Measurements from ENCODE around the gene SLC25A24. TPM values are rescaled to one million over a fixed set of nuclear protein-coding genes. Genes with fewer than 3 reads are reported as not detected.
A peak's percentile ranks its signal among the peaks of the same experiment; 100 is the strongest.
"Not testable (repeated sequence)": the region's sequence is repeated elsewhere in the genome, so short reads cannot be mapped to it uniquely, and the experiment has no call there.

The SLC25A24 gene
- total RNA-seq, result 30.2 TPM
- polyA plus RNA-seq (ENCODE audit: insufficient read depth, low read depth, low replicate concordance), result 8.9 TPM
- long read RNA-seq, donor 1, full-length matches to known transcripts, result 5 of 5 reads
- long read RNA-seq, donor 1, partial matches to known transcripts, result 0 of 5 reads
- long read RNA-seq, donor 1, other reads (novel, unspliced or antisense), result 0 of 5 reads
- long read RNA-seq, donor 2, full-length matches to known transcripts, result 17 of 22 reads
- long read RNA-seq, donor 2, partial matches to known transcripts, result 5 of 22 reads
- long read RNA-seq, donor 2, other reads (novel, unspliced or antisense), result 0 of 22 reads
- long read RNA-seq, donor 3, full-length matches to known transcripts, result 15 of 25 reads
- long read RNA-seq, donor 3, partial matches to known transcripts, result 10 of 25 reads
- long read RNA-seq, donor 3, other reads (novel, unspliced or antisense), result 0 of 25 reads
- long read RNA-seq, donor 4, full-length matches to known transcripts, result 6 of 22 reads
- long read RNA-seq, donor 4, partial matches to known transcripts, result 16 of 22 reads
- long read RNA-seq, donor 4, other reads (novel, unspliced or antisense), result 0 of 22 reads
- long read RNA-seq, donor 5, full-length matches to known transcripts, result 1 of 1 reads
- long read RNA-seq, donor 5, partial matches to known transcripts, result 0 of 1 reads
- long read RNA-seq, donor 5, other reads (novel, unspliced or antisense), result 0 of 1 reads
- long read RNA-seq, donor 6, full-length matches to known transcripts, result 16 of 29 reads
- long read RNA-seq, donor 6, partial matches to known transcripts, result 13 of 29 reads
- long read RNA-seq, donor 6, other reads (novel, unspliced or antisense), result 0 of 29 reads
- long read RNA-seq, donor 7, full-length matches to known transcripts, result 30 of 39 reads
- long read RNA-seq, donor 7, partial matches to known transcripts, result 4 of 39 reads
- long read RNA-seq, donor 7, other reads (novel, unspliced or antisense), result 5 of 39 reads
- long read RNA-seq, donor 8, full-length matches to known transcripts, result 10 of 10 reads
- long read RNA-seq, donor 8, partial matches to known transcripts, result 0 of 10 reads
- long read RNA-seq, donor 8, other reads (novel, unspliced or antisense), result 0 of 10 reads
- long read RNA-seq, donor 9, full-length matches to known transcripts, result 10 of 10 reads
- long read RNA-seq, donor 9, partial matches to known transcripts, result 0 of 10 reads
- long read RNA-seq, donor 9, other reads (novel, unspliced or antisense), result 0 of 10 reads
- long read RNA-seq, donor 10, full-length matches to known transcripts, result 14 of 20 reads
- long read RNA-seq, donor 10, partial matches to known transcripts, result 6 of 20 reads
- long read RNA-seq, donor 10, other reads (novel, unspliced or antisense), result 0 of 20 reads

GRCh38 chr1:108199781-108200686 lies at the start of gene SLC25A24:
Gene SLC25A24 (minus strand): TSS chr1:108200343. CDS start chr1:108200138, 205 bp downstream.
- Histone ChIP-seq H3K27me3 (ENCODE audit: control insufficient read depth, insufficient read depth, low read length) (no peaks in the 10 kb centered on the region), H3K27ac (ENCODE audit: low read depth in 2 of 2, low read length in 2 of 2) (peak within 1 kb of the TSS; percentile 83 to 90), H3K4me3 (ENCODE audit: low read length in 3 of 3) (peak within 1 kb of the TSS; percentile 62 to 88 (median 85)), H3K4me1 (ENCODE audit: control insufficient read depth in 2 of 3, insufficient read depth in 2 of 3, low read depth in 1 of 3, low read length in 3 of 3) (peaks cover 0 to 7% (median 6%) of the 10 kb centered on the region in 3 donors), H3K9ac (ENCODE audit: low read length in 3 of 3) (peak within 1 kb of the TSS; percentile 30 to 83 (median 51)), H3K36me3 (ENCODE audit: control insufficient read depth in 2 of 3, insufficient read depth in 3 of 3, low read length in 3 of 3) (no peaks in the 10 kb centered on the region), H3K9me3 (ENCODE audit: control insufficient read depth in 2 of 3, insufficient read depth in 1 of 3, low read length in 3 of 3) (no peaks in the 10 kb centered on the region)
- no peak for FAIRE-seq
- intact Hi-C loops (cut with DNase I), result no loop called here
- DNase-seq, result peak; percentile 89 to 96 (median 93)
- no peak for TF ChIP-seq CTCF (IDR thresholded peaks at IDR 0.05; ENCODE audit: borderline replicate concordance, extremely low read depth, insufficient read depth)

GRCh38 chr1:108243976-108244375 lies 43.8 kb upstream of the SLC25A24 start, which contains the start of gene NBPF4:
Gene NBPF4 (minus strand): TSS chr1:108244076. CDS start chr1:108243761, 315 bp downstream.
- H3K27me3 ChIP-seq (ENCODE audit: control insufficient read depth, insufficient read depth, low read length); H3K4me1 ChIP-seq (ENCODE audit: control insufficient read depth in 2 of 3, insufficient read depth in 2 of 3, low read depth in 1 of 3, low read length in 3 of 3); H3K4me3 ChIP-seq (ENCODE audit: low read length in 3 of 3); H3K27ac ChIP-seq (ENCODE audit: low read depth in 2 of 2, low read length in 2 of 2); DNase-seq; H3K36me3 ChIP-seq (ENCODE audit: control insufficient read depth in 2 of 3, insufficient read depth in 3 of 3, low read length in 3 of 3); H3K9ac ChIP-seq (ENCODE audit: low read length in 3 of 3); FAIRE-seq; intact Hi-C loops (cut with DNase I); H3K9me3 ChIP-seq (ENCODE audit: control insufficient read depth in 2 of 3, insufficient read depth in 1 of 3, low read length in 3 of 3): not testable (repeated sequence)

GRCh38 chr1:108239426-108239825 lies 39.3 kb upstream of the SLC25A24 start:
- H3K36me3 ChIP-seq (ENCODE audit: control insufficient read depth in 2 of 3, insufficient read depth in 3 of 3, low read length in 3 of 3); H3K9ac ChIP-seq (ENCODE audit: low read length in 3 of 3); H3K27me3 ChIP-seq (ENCODE audit: control insufficient read depth, insufficient read depth, low read length); intact Hi-C loops (cut with DNase I); FAIRE-seq; DNase-seq; H3K4me1 ChIP-seq (ENCODE audit: control insufficient read depth in 2 of 3, insufficient read depth in 2 of 3, low read depth in 1 of 3, low read length in 3 of 3); H3K27ac ChIP-seq (ENCODE audit: low read depth in 2 of 2, low read length in 2 of 2); H3K4me3 ChIP-seq (ENCODE audit: low read length in 3 of 3); H3K9me3 ChIP-seq (ENCODE audit: control insufficient read depth in 2 of 3, insufficient read depth in 1 of 3, low read length in 3 of 3): not testable (repeated sequence)

GRCh38 chr1:108235308-108235707 lies 35.2 kb upstream of the SLC25A24 start:
- DNase-seq; H3K4me3 ChIP-seq (ENCODE audit: low read length in 3 of 3); intact Hi-C loops (cut with DNase I); FAIRE-seq; H3K4me1 ChIP-seq (ENCODE audit: control insufficient read depth in 2 of 3, insufficient read depth in 2 of 3, low read depth in 1 of 3, low read length in 3 of 3); H3K9ac ChIP-seq (ENCODE audit: low read length in 3 of 3); H3K9me3 ChIP-seq (ENCODE audit: control insufficient read depth in 2 of 3, insufficient read depth in 1 of 3, low read length in 3 of 3); H3K27me3 ChIP-seq (ENCODE audit: control insufficient read depth, insufficient read depth, low read length); H3K27ac ChIP-seq (ENCODE audit: low read depth in 2 of 2, low read length in 2 of 2); H3K36me3 ChIP-seq (ENCODE audit: control insufficient read depth in 2 of 3, insufficient read depth in 3 of 3, low read length in 3 of 3): not testable (repeated sequence)

- intact Hi-C loops (cut with DNase I); H3K27me3 ChIP-seq (ENCODE audit: control insufficient read depth, insufficient read depth, low read length); H3K27ac ChIP-seq (ENCODE audit: low read depth in 2 of 2, low read length in 2 of 2); H3K36me3 ChIP-seq (ENCODE audit: control insufficient read depth in 2 of 3, insufficient read depth in 3 of 3, low read length in 3 of 3); H3K9ac ChIP-seq (ENCODE audit: low read length in 3 of 3); H3K4me3 ChIP-seq (ENCODE audit: low read length in 3 of 3); FAIRE-seq; H3K9me3 ChIP-seq (ENCODE audit: control insufficient read depth in 2 of 3, insufficient read depth in 1 of 3, low read length in 3 of 3); DNase-seq; H3K4me1 ChIP-seq (ENCODE audit: control insufficient read depth in 2 of 3, insufficient read depth in 2 of 3, low read depth in 1 of 3, low read length in 3 of 3): not testable (repeated sequence)
These were observed 32.0 kb upstream of the SLC25A24 start for GRCh38 chr1:108232183-108232582.

- H3K27ac ChIP-seq (ENCODE audit: low read depth in 2 of 2, low read length in 2 of 2); DNase-seq; H3K9ac ChIP-seq (ENCODE audit: low read length in 3 of 3); H3K36me3 ChIP-seq (ENCODE audit: control insufficient read depth in 2 of 3, insufficient read depth in 3 of 3, low read length in 3 of 3); H3K4me1 ChIP-seq (ENCODE audit: control insufficient read depth in 2 of 3, insufficient read depth in 2 of 3, low read depth in 1 of 3, low read length in 3 of 3); H3K9me3 ChIP-seq (ENCODE audit: control insufficient read depth in 2 of 3, insufficient read depth in 1 of 3, low read length in 3 of 3); intact Hi-C loops (cut with DNase I); H3K4me3 ChIP-seq (ENCODE audit: low read length in 3 of 3); H3K27me3 ChIP-seq (ENCODE audit: control insufficient read depth, insufficient read depth, low read length); FAIRE-seq: not testable (repeated sequence)
These were observed 29.8 kb upstream of the SLC25A24 start for GRCh38 chr1:108229976-108230375.
